Natural killer cell treated with Interleukin-12 subunit alpha and Interleukin-12 subunit beta and Interleukin-15 and Interleukin-18, amount 100 ng/mL, for 72 hours (primary cell): ENCODE data around the gene PALLD. TPM values are rescaled to one million over a fixed set of nuclear protein-coding genes. Genes with fewer than 3 reads are reported as not detected.
A peak's percentile ranks its signal among the peaks of the same experiment; 100 is the strongest.

ENCODE experiments used
- ATAC-seq, 2 donors: fragments of 150-1000 bp; cut with Tn5 transposase in 1 of 2; sonication (Bioruptor Pico), chemical (Tn5 transposase) in 1 of 2; 2 replicates each; pipeline ENCODE4 v1.10.0; 2021
- DNase-seq: peaks from one replicate; pipeline ENCODE4 v3.0.0; 2022; ENCODE audit warnings: low spot score
- H3K27ac Mint-ChIP-seq, 2 donors: 1 replicate in 1 of 2; 2 replicates in 1 of 2; pipeline ENCODE4 v1.8.0; 2022; ENCODE audit warnings: mixed read lengths in 2 of 2, mild to moderate bottlenecking in 1 of 2, moderate library complexity in 1 of 2
- H3K27me3 Mint-ChIP-seq, 2 donors: 1 replicate in 1 of 2; 2 replicates in 1 of 2; pipeline ENCODE4 v1.8.0; 2022; ENCODE audit warnings: mixed read lengths in 2 of 2
- H3K36me3 Mint-ChIP-seq: one replicate; pipeline ENCODE4 v1.8.0; 2022; ENCODE audit warnings: mixed read lengths
- H3K4me1 Mint-ChIP-seq, 2 donors: 1 replicate in 1 of 2; 2 replicates in 1 of 2; pipeline ENCODE4 v1.8.0; 2022; ENCODE audit warnings: low read depth in 2 of 2, mixed read lengths in 2 of 2, mild to moderate bottlenecking in 1 of 2
- H3K4me3 Mint-ChIP-seq: one replicate; pipeline ENCODE4 v1.8.0; 2022; ENCODE audit warnings: mixed read lengths
- H3K9me3 Mint-ChIP-seq: 2 replicates; pipeline ENCODE4 v1.8.0; 2022; ENCODE audit warnings: mixed read lengths
- total RNA-seq, 2 donors: library from RNA; stranded (reverse); gene quantifications; one replicate each; pipeline ENCODE4 v1.2.3, GENCODE V29; 2022

The PALLD gene
- total RNA-seq, 2 donors from 2014 or later, result 0.52 to 11.0 TPM

- no peak overlapping the region for H3K4me3 Mint-ChIP-seq
- no peak overlapping the region for H3K27ac Mint-ChIP-seq
- DNase-seq (no peak), ATAC-seq (no peak)
- H3K4me1 Mint-ChIP-seq, result peaks cover 11 to 12% of the 10 kb centered on the region in 2 donors
- H3K27me3 Mint-ChIP-seq, result peaks cover 7 to 11% of the 10 kb centered on the region in 2 donors
- H3K9me3 Mint-ChIP-seq, result no peaks in the 10 kb centered on the region
- no peaks in the 10 kb centered on the region for H3K36me3 Mint-ChIP-seq
Measured at GRCh38 chr4:168849030-168849675, 352.3 kb downstream of the PALLD start.

GRCh38 chr4:168849997-168850396 is 353.1 kb downstream of the PALLD start:
- Mint-ChIP-seq H3K9me3 (no peaks in the 10 kb centered on the region), H3K27ac (no peak overlapping the region), H3K4me1 (peaks cover 11 to 15% of the 10 kb centered on the region in 2 donors), H3K27me3 (peaks cover under 1 to 8% of the 10 kb centered on the region in 2 donors), H3K36me3 (no peaks in the 10 kb centered on the region), H3K4me3 (no peak overlapping the region)
- DNase-seq (no peak), ATAC-seq (no peak)

GRCh38 chr4:168852387-168852786 is 355.5 kb downstream of the PALLD start:
- ATAC-seq, result no peak
- Mint-ChIP-seq H3K27ac (no peak overlapping the region), H3K36me3 (no peaks in the 10 kb centered on the region), H3K4me3 (no peak overlapping the region), H3K27me3 (peaks cover 0 to 6% of the 10 kb centered on the region in 2 donors), H3K4me1 (peaks cover 11 to 15% of the 10 kb centered on the region in 2 donors), H3K9me3 (no peaks in the 10 kb centered on the region)
- DNase-seq, result no peak

- H3K27me3 Mint-ChIP-seq, result peaks cover 0 to 6% of the 10 kb centered on the region in 2 donors
- H3K36me3 Mint-ChIP-seq, result no peaks in the 10 kb centered on the region
- peak overlapping the region; percentile 1 for H3K4me3 Mint-ChIP-seq
- no peak for ATAC-seq
- no peak for DNase-seq
- H3K27ac Mint-ChIP-seq, result peak overlapping the region in 1 of 2 donors; percentile 15
- H3K9me3 Mint-ChIP-seq, result no peaks in the 10 kb centered on the region
- H3K4me1 Mint-ChIP-seq, result peaks cover 11 to 15% of the 10 kb centered on the region in 2 donors
Measured at GRCh38 chr4:168852933-168853713, 356.3 kb downstream of the PALLD start.

GRCh38 chr4:168853770-168854169 is 356.9 kb downstream of the PALLD start:
- Mint-ChIP-seq H3K4me1 (peaks cover 11 to 15% of the 10 kb centered on the region in 2 donors), H3K27me3 (peaks cover 0 to 6% of the 10 kb centered on the region in 2 donors), H3K27ac (peak overlapping the region in 1 of 2 donors; percentile 15), H3K36me3 (no peaks in the 10 kb centered on the region), H3K4me3 (peak overlapping the region; percentile 1), H3K9me3 (no peaks in the 10 kb centered on the region)
- ATAC-seq (no peak), DNase-seq (no peak)

- H3K4me1 Mint-ChIP-seq, result peaks cover 8 to 15% of the 10 kb centered on the region in 2 donors
- no peaks in the 10 kb centered on the region for H3K36me3 Mint-ChIP-seq
- H3K9me3 Mint-ChIP-seq, result no peaks in the 10 kb centered on the region
- H3K4me3 Mint-ChIP-seq, result no peak overlapping the region
- peaks cover 0 to 3% of the 10 kb centered on the region in 2 donors for H3K27me3 Mint-ChIP-seq
- DNase-seq, result no peak
- ATAC-seq, result no peak
- H3K27ac Mint-ChIP-seq, result no peak overlapping the region
Measured at GRCh38 chr4:168854350-168854921, 357.6 kb downstream of the PALLD start.

- DNase-seq, result no peak
- Mint-ChIP-seq H3K27ac (peak overlapping the region in 1 of 2 donors; percentile 12), H3K4me3 (no peak overlapping the region), H3K9me3 (no peaks in the 10 kb centered on the region), H3K4me1 (peaks cover 8 to 15% of the 10 kb centered on the region in 2 donors), H3K36me3 (no peaks in the 10 kb centered on the region), H3K27me3 (no peaks in the 10 kb centered on the region)
- ATAC-seq, result no peak
Measured at GRCh38 chr4:168856312-168856711, 359.5 kb downstream of the PALLD start.

- Mint-ChIP-seq H3K36me3 (no peaks in the 10 kb centered on the region), H3K4me1 (peaks cover 8 to 15% of the 10 kb centered on the region in 2 donors), H3K27me3 (no peaks in the 10 kb centered on the region), H3K9me3 (no peaks in the 10 kb centered on the region), H3K27ac (no peak overlapping the region), H3K4me3 (no peak overlapping the region)
- ATAC-seq (no peak), DNase-seq (no peak)
Measured at GRCh38 chr4:168857009-168857408, 360.2 kb downstream of the PALLD start.

- no peaks in the 10 kb centered on the region for H3K9me3 Mint-ChIP-seq
- DNase-seq, result no peak
- H3K36me3 Mint-ChIP-seq, result no peaks in the 10 kb centered on the region
- no peak for ATAC-seq
- no peak overlapping the region for H3K27ac Mint-ChIP-seq
- peaks cover 8 to 15% of the 10 kb centered on the region in 2 donors for H3K4me1 Mint-ChIP-seq
- no peaks in the 10 kb centered on the region for H3K27me3 Mint-ChIP-seq
- no peak overlapping the region for H3K4me3 Mint-ChIP-seq
Measured at GRCh38 chr4:168857546-168858314, 360.9 kb downstream of the PALLD start.

GRCh38 chr4:168859100-168859499 is 362.2 kb downstream of the PALLD start:
- Mint-ChIP-seq H3K9me3 (no peaks in the 10 kb centered on the region), H3K27me3 (no peaks in the 10 kb centered on the region), H3K4me1 (peaks cover 0 to 8% of the 10 kb centered on the region in 2 donors), H3K4me3 (no peak overlapping the region), H3K27ac (no peak overlapping the region), H3K36me3 (no peaks in the 10 kb centered on the region)
- DNase-seq (no peak), ATAC-seq (no peak)

- ATAC-seq, result peak in 1 of 2 donors; percentile 76
Measured at GRCh38 chr4:168859888-168860694, 363.2 kb downstream of the PALLD start.

GRCh38 chr4:168860827-168861226 is 364.0 kb downstream of the PALLD start:
- no peak for ATAC-seq
- peaks cover 0 to 5% of the 10 kb centered on the region in 2 donors for H3K4me1 Mint-ChIP-seq
- no peak overlapping the region for H3K4me3 Mint-ChIP-seq

More at GRCh38 chr4:168859888-168860694, 363.2 kb downstream of the PALLD start:
- Mint-ChIP-seq H3K9me3 (no peaks in the 10 kb centered on the region), H3K27me3 (no peaks in the 10 kb centered on the region), H3K4me3 (no peak overlapping the region), H3K36me3 (no peaks in the 10 kb centered on the region), H3K27ac (no peak overlapping the region), H3K4me1 (peaks cover 0 to 5% of the 10 kb centered on the region in 2 donors)
- no peak for DNase-seq

More at GRCh38 chr4:168860827-168861226, 364.0 kb downstream of the PALLD start:
- no peaks in the 10 kb centered on the region for H3K27me3 Mint-ChIP-seq
- no peak for DNase-seq
- no peak overlapping the region for H3K27ac Mint-ChIP-seq
- H3K36me3 Mint-ChIP-seq, result no peaks in the 10 kb centered on the region
- no peaks in the 10 kb centered on the region for H3K9me3 Mint-ChIP-seq
